CD4-positive, alpha-beta T cell treated with Interleukin-17A for 4 hours (primary cell): ENCODE results near the gene ALDH3B2.
"Not testable (repeated sequence)": the region's sequence is repeated elsewhere in the genome, so short reads cannot be mapped to it uniquely, and the experiment has no call there.

Source experiments
- DNase-seq: peaks from one replicate; pipeline ENCODE4 v3.0.0-alpha.2; 2020; ENCODE audit warnings: mixed read lengths

The ALDH3B2 gene

DNA sequence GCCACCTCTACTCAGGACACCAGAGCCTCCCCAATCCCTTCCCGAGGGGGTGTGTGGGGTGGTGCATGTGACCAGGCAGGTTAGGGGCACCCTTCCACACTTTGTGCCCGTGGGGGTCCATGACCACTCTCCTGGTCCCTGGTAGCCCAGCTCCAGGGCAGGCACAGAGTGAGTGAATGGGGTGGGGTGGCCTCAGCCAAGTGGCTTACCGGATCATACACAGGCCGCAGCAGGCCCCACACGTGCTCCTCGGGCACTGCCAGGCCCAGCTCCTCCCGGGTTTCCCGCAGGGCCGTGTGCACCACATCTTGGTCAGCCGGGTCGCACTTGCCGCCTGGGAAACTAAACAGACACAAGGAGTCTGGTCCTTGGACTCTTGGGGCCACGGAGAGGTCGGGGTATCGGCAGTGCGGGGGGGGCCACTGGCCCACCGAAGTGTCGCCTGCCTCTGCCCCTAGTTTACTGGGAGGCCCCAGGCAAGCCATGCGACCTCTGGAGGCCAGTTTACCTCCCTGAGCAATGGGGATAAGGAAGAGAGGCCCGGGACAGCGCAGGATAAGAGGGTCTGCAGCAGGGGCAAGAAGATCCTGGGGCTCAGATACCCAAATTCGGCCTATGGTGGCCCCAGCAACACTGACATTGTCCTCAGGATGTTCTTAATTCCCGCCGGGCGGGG lies 45.6 kb downstream of the ALDH3B2 start:
- DNase-seq: no peak

DNA sequence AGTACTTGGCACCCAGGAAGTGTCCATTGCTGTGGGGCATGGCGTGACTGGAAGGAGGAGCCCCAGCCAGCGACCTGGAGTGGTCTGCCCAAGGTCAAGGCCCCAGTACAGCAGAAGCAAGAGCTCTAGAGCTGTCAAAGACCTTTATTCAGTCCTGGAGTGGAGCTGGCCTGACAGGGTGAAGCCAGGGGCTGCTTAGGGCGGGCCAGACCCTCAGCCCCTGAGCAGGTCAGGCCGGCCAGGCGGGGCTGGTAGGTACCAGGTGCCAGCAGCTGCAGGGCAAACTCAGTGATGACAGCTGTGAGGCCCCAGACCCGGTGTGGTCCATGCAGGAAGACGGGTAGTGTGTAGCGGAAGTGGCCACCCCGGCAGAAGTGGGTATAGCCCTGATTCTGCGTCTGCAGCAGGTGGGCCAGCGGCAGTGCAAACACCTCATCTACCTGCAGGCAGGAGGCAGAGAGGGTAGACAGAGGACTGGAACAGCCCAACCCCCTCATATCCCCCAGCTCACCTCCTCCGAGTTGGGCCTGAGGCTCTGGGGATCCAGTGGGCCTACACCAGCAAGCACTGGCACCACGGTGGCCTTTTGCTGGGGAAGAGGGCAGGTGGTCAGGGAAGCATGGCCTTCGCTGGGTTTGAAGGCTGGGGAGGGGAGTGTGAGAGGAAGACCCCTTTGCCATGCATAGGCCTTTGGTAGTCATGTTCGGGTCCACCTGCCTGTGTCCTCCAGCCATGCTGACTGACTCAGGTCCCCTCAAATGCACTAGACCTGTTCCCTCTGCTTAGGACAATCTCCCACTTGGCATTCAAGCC lies 46.4 kb downstream of the ALDH3B2 start:
- no peak for DNase-seq

DNA sequence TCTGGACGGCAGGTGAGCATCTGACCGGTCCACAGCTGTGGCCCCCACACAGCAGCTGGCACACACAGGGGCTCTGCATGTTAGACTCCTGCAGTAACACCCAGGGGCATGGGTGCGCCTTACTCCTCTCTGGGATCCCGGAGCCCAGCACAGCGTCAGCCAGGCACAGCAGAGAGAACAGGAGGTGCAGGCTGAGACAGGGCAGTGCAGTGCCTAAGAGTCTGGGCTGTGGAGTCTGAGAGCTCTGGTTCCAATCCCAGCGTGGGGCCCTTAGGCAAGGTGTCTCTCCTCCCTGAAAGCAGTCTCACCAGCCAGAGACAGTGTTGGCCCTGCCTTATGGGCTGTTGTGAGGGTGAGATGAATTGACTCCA lies 47.0 kb downstream of the ALDH3B2 start:
- DNase-seq: no peak

DNA sequence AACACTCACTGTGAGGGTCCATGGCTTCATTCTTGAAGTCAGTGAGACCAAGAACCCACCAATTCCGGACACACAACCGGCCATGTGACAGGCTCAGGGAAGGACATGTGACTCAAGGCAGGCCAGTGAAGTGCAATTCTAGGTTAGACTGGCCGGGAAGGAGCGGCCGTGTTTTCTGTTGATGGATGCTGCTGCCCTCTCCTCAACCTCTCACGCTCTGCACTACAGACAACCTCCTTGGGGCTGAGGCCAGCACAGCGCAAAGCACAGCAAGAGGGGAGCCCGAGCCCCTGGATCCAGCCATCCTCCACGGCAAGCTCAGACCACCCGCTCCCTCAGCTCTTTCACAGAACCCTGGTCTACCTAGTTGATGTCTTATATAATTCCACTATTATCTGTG lies 47.5 kb downstream of the ALDH3B2 start:
- DNase-seq: no peak

DNA sequence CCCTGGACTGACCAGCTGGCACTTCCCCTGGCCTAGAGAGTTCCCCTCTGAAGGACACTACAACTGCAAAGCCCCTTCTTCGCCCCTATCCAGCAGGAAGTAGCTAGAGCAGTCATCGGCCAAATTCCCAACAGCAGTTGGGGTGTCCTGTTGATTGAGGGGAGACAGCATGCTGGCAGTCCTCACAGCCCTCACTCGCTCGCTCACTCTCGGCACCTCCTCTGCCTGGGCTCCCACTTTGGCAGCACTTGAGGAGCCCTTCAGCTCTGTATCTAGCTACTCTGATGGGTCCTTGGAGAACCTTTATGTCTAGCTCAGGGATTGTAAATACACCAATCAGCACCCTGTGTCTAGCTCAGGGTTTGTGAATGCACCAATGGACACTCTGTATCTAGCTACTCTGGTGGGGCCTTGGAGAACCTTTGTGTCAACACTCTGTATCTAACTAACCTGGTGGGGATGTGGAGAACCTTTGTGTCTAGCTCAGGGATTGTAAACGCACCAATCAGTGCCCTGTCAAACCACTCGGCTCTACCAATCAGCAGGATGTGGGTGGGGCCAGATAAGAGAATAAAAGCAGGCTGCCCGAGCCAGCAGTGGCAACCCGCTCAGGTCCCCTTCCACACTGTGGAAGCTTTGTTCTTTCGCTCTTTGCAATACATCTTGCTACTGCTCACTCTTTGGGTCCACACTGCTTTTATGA lies 48.1 kb downstream of the ALDH3B2 start:
- DNase-seq: not testable (repeated sequence)

DNA sequence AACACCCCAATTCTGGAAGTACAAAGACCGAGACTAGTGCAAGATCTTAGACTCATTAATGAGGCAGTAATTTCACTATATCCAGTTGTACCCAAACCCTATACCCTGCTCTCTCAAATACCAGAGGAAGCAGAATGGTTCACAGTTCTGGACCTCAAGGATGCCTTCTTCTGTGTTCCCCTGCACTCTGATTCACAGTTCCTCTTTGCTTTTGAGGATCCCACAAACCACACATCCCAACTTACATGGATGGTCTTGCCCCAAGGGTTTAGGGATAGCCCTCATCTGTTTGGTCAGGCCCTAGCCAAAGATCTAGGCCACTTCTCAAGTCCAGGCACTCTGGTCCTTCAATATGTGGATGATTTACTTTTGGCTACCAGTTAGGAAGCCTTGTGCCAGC lies 50.6 kb downstream of the ALDH3B2 start:
- DNase-seq: not testable (repeated sequence)

DNA sequence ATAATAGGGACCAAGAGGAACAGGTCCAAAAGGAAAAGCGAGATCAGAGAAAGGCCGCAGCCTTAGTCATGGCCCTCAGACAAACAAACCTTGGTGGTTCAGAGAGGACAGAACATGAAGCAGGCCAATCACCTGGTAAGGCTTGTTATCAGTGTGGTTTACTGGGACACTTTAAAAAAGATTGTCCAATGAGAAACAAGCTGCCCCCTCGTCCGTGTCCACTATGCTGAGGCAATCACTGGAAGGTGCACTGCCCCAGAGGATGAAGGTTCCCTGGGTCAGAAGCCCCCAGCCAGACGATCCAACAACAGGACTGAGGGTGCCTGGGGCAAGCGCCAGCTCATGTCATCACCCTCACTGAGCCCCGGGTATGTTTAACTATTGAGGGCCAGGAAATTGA lies 51.5 kb downstream of the ALDH3B2 start:
- DNase-seq: not testable (repeated sequence)

DNA sequence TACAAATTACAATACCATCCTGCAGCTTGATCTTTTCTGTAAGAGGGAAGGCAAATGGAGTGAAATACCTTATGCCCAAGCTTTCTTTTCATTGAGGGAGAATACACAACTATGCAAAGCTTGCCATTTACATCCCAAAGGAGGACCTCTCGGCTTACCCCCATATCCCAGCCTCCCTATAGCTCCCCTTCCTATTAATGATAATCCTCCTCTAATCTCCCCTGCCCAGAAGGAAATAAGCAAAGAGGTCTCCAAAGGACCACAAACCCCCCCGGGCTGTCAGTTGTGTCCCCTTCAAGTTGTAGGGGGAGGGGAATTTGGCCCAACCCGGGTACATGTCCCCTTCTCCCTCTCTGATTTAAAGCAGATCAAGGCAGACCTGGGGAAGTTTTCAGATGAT lies 52.5 kb downstream of the ALDH3B2 start:
- not testable (repeated sequence) for DNase-seq

DNA sequence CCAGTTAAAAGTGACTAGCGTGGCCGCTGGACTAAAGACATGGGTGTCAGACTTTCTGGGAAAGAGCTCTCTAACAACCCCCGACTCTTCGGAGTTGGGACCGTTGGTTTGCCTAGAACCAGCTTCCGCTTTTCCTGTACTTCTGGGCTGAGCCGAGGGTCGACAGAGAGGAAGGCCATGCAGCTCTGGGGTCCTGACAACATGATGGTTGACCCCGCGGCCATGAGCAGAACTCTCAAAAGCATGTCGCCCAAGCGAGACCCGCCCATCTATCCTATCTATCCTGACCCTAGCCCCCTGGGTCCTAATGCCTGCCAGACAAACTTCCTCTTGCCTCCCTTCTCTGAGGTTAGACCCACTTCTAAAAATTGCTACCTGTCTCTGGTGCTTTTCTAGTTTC lies 53.8 kb downstream of the ALDH3B2 start:
- not testable (repeated sequence) for DNase-seq

DNA sequence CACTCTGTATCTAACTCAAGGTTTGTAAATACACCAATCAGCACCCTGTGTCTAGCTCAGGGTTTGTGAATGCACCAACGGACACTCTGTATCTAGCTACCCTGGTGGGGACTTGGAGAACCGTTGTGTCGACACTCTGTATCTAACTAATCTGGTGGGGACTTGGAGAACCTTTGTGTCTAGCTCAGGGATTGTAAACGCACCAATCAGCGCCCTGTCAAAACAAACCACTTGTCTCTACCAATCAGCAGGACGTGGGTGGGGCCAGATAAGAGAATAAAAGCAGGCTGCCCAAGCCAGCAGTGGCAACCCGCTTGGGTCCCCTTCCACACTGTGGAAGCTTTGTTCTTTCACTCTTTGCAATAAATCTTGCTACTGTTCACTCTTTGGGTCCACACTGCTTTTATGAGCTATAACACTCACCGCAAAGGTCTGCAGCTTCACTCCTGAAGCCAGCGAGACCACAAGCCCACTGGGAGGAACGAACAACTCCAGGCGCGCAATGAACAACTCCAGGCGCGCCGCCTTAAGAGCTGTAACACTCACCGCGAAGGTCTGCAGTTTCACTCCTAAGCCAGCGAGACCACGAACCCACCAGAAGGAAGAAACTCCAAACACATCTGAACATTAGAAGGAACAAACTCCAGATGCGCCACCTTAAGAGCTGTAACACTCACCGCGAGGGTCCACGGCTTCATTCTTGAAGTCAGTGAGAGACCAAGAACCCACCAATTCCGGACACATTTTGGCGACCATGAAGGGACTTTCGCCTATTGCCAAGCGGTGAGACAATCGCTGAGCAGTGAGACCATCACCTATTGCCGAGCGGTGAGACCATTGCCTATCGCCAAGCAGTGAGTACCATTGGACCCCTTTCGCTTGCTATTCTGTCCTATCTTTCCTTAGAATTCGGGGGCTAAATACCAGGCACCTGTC lies 54.5 kb downstream of the ALDH3B2 start:
- DNase-seq: not testable (repeated sequence)

DNA sequence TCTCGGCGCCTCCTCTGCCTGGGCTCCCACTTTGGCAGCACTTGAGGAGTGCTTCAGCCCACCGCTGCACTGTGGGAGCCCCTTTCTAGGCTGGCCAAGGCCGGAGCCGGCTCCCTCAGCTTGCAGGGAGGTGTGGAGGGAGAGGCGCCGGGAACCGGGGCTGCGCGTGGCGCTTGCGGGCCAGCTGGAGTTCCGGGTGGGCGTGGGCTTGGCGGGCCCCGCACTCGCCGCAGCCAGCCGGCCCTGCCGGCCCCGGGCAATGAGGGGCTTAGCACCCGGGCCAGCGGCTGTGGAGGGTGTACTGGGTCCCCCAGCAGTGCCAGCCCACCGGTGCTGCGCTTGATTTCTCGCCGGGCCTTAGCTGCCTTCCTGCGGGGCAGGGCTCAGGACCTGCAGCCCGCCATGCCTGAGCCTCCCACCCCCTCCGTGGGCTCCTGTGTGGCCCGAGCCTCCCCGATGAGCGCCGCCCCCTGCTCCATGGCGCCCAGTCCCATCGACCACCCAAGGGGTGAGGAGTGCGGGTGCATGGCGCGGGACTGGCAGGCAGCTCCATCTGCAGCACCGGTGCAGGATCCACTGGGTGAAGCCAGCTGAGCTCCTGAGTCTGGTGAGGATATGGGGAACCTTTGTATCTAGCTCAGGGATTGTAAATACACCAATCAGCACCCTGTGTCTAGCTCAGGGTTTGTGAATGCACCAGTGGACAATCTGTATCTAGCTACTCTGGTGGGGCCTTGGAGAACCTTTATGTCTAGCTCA lies 55.3 kb downstream of the ALDH3B2 start:
- DNase-seq: not testable (repeated sequence)

DNA sequence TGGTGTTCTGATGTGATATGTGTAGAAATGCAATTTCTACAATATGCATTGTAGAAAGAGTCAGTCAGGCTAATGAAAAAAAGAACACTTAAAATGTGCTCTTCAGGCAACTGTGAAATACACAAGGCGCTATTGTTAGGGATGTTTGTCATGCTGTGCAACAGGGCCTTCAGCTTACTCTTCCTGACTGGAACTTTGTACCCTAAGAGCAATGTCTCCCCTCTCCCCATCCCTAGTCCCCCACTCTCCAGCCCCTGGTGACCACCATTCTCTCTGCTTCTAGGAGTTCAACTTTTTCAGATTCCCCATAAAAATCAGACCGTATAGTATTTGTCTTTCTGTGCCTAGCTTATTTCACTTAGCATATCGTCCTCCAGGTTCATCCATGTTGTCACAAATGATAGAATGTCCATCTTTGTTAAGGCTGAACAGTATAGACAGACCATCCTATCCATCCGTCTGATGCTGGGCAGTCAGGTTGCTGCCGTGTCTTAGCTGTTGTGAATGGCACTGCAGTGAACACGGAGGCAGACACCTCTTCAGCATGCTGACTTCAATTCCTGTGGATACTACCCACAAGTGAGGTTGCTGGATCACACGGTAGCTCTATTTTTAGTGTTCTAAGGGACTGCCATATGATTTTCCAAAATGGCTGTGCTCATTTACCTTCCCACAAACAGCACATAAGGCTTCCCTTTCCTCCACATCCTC lies 57.0 kb downstream of the ALDH3B2 start:
- no peak for DNase-seq

DNA sequence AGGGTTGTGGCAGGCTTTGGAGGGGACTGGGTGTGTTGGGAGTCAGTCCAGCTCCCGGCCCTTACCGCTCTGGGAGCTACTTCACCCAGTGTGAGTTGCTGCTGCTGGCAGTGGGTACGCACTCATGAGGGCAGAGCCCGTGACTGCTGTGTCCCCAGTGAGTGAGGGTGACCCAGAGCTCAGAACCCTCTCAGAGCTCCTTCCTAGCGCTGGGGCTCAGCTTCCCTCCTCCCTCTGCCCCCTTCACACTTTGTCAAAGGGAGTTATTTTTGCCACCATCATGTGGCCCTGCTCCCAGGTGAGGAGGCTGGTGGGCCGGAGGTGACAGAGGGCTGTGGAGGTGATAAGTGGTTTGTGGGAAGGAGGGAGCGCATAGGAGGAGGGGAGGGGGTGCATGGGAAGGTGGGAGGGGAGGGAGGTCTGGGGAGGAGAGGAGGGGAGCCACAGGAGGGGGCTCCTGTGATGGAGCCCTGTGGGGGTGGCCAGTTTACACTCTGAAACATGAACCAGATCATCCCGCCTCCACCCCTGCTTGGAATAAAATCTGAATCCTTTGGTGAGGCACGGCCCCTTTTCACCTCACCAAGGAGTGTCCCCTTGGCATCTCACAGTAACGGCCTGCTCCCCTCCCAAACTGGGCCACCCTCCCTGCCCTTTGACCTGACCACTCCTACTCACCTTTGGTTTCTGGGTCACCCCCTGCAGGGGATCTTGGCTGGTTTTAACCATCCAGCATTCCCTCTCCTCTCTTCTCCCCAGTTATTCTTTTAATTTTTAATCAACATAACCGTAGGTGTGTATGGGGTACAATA lies 57.8 kb downstream of the ALDH3B2 start:
- DNase-seq: no peak

DNA sequence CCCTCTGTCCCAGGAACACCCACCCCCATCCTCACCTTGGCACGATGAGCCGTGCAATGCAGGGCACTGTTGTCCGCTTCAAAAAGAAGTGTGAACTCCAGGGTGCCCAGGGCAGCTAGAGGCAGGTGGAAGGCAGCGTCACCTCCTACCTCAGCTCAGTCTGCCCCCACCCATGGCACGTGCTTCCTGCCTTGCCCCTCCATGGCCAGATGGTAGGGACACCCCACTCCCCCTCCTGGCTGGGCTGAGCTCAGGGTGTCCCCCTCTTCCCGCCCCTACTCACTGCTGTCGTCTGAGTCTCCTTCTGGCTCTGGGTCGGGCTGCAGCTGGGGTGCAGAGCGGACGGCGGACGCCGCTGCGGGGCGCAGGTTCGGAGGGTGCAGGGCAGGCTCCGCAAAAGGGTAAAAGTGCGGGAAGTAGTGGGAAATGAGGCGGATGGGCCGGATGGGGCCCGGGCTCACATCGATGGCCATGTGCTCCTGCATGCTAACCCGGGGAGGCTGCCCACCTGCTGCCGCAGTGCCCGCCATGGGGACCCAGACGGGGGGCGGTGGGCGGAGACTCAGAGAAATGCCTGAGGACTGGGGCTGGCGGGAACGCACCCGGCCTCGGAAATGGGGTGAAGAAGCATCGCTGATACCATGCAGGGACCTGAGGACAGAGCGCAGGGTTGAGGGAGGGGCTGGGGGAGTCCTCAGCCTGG lies 58.5 kb downstream of the ALDH3B2 start:
- DNase-seq: peak; percentile 43

DNA sequence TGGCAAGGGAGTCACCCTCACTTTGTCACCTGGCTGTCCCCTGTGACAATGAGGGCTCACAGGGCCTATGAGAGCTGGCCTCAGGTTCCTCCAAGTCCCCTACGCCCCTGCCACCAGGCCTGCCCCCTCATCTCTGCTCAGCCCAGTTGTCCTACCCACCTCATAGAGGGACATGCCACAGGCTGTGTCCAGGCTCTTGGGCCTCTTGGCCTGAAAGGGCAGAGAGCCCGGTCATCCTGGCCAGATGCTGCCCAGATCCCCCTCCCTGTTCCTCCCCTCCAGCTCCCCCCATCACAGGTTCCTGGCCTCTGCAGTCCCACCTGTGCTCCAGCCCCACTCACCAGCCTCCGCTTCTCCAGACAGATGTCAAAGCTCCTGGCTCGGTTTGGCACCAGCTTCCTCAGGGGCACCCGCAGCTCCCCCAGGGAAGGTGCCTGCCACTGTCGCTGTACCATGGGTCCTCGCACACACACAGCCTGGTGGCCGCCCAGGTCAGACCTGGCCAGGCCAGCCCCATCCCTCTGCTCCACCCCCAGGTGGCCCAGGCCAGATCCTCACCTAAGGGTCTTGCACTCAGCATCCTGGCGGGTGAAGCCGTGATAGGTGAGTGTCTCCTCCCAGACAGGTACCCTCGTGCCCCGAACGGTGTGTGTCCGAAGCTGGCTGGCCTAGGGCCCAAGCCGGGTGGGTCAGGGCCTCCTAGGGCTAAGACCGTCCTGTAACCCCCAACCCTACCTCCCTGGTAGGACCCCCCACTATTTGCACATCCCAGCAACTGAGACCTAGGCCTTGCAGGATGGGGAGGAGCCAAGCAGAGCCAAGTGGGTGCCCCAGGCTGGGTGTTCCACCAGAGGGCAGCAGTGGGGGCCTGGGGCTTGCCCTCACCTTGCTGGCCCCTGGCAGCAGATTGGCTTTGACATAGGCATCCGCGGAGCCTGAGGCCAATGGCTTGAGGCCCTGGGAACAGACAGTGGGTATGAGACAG lies 59.4 kb downstream of the ALDH3B2 start:
- DNase-seq: peak; percentile 69

DNA sequence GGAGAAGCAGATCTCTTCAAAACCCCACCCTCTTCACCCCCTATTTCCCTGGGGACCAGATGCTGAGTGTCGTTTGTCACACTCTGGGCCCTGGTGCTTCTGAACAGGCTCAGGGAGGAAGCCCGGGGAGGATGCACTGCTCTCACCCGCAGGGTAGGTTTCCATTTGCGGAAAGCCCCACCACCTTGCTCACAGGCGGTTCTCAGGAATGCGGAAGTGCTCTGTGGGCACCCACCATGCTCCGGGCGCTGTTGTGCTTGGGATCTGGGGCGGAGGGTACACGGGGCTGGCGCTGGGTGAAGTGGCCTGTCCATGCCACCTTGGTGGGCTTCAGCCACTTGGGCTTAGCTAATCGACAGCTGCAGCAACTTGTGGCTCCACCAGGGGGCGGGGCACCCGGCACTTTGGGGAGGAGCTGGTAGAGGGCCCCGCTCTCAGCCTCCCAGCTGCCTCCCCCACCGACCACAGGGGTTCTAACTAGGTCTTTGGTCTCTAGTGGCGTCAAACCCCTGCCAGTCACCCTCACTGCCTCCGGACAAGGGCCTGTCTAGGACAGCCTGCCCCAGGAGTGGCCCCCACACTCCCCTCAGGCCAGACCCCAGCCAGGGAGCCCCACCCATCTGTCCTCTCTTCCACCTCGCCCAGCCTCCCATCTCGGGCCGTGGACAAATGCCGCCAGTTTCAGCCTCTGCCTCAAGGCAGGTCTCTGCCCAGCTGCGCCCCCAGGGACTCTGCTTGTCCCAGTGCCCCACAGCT lies 60.3 kb downstream of the ALDH3B2 start:
- DNase-seq: peak; percentile 85

DNA sequence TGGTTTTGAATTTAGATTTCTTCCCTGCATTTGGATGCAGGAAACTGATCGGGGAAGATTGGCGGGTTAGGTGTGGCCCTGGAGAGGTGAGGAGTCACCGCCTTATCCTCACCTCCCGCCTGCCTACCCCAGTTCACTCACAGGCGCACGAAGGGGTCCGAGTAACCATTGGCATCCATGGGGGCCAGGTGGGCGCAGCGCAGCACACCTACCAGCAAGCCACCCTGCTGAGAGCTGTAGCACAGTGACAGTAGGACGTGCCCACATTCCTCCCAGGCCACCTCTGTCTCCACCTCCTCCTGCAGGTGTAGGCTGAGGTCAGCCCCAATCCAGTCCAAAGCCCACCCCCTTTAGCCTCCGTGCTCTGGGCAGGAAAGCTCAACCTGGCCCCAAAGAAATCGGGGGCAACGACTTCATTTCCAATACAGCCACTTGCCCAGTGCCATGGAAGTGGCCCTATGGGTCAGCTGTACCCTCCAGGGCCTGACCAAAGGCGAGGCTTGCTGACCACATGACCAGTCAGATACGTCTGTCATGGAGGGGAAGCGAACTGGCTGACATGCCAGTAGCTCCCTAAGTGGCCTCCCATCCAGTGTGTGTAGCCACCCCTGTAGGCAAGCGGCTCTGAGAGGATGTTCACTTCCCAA lies 61.0 kb downstream of the ALDH3B2 start:
- DNase-seq: no peak
